Measurements from ENCODE around the gene HOXB6. TPM values are rescaled to one million over a fixed set of nuclear protein-coding genes. Genes with fewer than 3 reads are reported as not detected.

The HOXB6 gene
- total RNA-seq, 1 experiment from 2014 or later = 196 TPM

- TF ChIP-seq POLR2AphosphoS5 (IDR thresholded peaks at IDR 0.05; ENCODE audit: low read depth, low read length) = no peak
- no peak for TF ChIP-seq SIN3A (IDR thresholded peaks at IDR 0.05; ENCODE audit: borderline replicate concordance, insufficient read depth, low read depth, low read length)
- peak; percentile 91 for TF ChIP-seq TCF7L2 (IDR thresholded peaks at IDR 0.05; ENCODE audit: low read depth, low read length)
- TF ChIP-seq, protein P1, sequence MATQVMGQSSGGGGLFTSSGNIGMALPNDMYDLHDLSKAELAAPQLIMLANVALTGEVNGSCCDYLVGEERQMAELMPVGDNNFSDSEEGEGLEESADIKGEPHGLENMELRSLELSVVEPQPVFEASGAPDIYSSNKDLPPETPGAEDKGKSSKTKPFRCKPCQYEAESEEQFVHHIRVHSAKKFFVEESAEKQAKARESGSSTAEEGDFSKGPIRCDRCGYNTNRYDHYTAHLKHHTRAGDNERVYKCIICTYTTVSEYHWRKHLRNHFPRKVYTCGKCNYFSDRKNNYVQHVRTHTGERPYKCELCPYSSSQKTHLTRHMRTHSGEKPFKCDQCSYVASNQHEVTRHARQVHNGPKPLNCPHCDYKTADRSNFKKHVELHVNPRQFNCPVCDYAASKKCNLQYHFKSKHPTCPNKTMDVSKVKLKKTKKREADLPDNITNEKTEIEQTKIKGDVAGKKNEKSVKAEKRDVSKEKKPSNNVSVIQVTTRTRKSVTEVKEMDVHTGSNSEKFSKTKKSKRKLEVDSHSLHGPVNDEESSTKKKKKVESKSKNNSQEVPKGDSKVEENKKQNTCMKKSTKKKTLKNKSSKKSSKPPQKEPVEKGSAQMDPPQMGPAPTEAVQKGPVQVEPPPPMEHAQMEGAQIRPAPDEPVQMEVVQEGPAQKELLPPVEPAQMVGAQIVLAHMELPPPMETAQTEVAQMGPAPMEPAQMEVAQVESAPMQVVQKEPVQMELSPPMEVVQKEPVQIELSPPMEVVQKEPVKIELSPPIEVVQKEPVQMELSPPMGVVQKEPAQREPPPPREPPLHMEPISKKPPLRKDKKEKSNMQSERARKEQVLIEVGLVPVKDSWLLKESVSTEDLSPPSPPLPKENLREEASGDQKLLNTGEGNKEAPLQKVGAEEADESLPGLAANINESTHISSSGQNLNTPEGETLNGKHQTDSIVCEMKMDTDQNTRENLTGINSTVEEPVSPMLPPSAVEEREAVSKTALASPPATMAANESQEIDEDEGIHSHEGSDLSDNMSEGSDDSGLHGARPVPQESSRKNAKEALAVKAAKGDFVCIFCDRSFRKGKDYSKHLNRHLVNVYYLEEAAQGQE (IDR thresholded peaks at IDR 0.05; ENCODE audit: insufficient read depth in 1 of 2, low read depth in 2 of 2, low read length in 1 of 2) = no peak
- no peak for ATAC-seq
- H3K9me3 ChIP-seq (ENCODE audit: control insufficient read depth, insufficient read depth, low read depth, low read length) = no peaks in the 10 kb centered on the region
- H3K36me3 ChIP-seq (ENCODE audit: control insufficient read depth, insufficient read depth, low read length) = peaks cover 2% of the 10 kb centered on the region
- intact Hi-C loops (cut with micrococcal nuclease; ENCODE audit: unreplicated experiment) = loop anchor here (5.0 kb wide), 1 partner anchor 938 kb away; no protein-coding TSS in a partner anchor
- H3K4me1 ChIP-seq (ENCODE audit: control insufficient read depth, insufficient read depth, low read length) = peaks cover 57% of the 10 kb centered on the region
- no TSS peak for BruUV-seq (replicated peaks)
- DNase-seq (ENCODE audit: low read depth, low spot score) = no peak
- H3K27ac ChIP-seq (ENCODE audit: low read length) = peak overlapping the region; percentile 99
- in situ Hi-C loops (cut with HindIII; ENCODE audit: low pct_unique_long_range_greater_than_20kb, low sequenced_read_pairs) = no loop called here
- H3K4me3 ChIP-seq (ENCODE audit: low read depth in 2 of 2, low read length in 2 of 2) = peak overlapping the region; percentile 68 to 71
- CTCF ChIA-PET = interaction anchor here (1.4 kb wide), 1 partner anchor 14 kb away, joined by 4 read pairs; no protein-coding TSS in a partner anchor
- POLR2A ChIA-PET = interaction anchor here (0.5 to 2.1 kb wide), 3 partner anchors 11 to 1826 kb away, joined by 3 to 8 read pairs (median 3); partner anchors contain the start of gene HOXB9
- H3K27me3 ChIP-seq (ENCODE audit: control insufficient read depth, insufficient read depth, low read length) = no peaks in the 10 kb centered on the region
Measured at GRCh38 chr17:48609033-48609432, 4.2 kb upstream of the HOXB6 start.

DNA sequence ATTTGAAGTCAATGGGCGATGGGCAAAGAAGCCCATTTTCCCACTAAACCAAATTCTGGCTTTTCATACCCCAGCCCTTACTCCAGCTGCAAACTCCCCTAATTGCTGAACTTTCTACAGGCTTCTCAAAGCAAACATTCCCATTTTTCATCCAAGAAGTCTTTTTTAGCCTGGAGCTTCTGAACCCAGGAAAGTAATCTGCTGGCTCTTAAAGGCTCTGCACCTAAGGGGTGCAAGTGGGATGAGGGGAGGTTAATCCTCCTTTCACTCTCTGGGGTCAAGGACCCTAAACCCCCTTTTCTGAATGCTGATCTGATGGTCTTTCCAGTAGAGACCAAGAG lies 3.7 kb upstream of the HOXB6 start:
- ChIA-PET POLR2A (interaction anchor here (0.5 to 2.1 kb wide), 4 partner anchors 10 to 400 kb away, joined by 3 to 9 read pairs (median 6); partner anchors contain the start of gene HOXB9), CTCF (interaction anchor here (0.6 to 1.4 kb wide), 2 partner anchors 14 to 1469 kb away, joined by 4 read pairs; no protein-coding TSS in a partner anchor)
- BruUV-seq (replicated peaks) = no TSS peak

More for the DNA sequence above, 3.7 kb upstream of the HOXB6 start:
- intact Hi-C loops (cut with micrococcal nuclease; ENCODE audit: unreplicated experiment) = loop anchor here (5.0 kb wide), 1 partner anchor 939 kb away; no protein-coding TSS in a partner anchor
- H3K4me1 ChIP-seq (ENCODE audit: control insufficient read depth, insufficient read depth, low read length) = peaks cover 57% of the 10 kb centered on the region
- no peaks in the 10 kb centered on the region for H3K9me3 ChIP-seq (ENCODE audit: control insufficient read depth, insufficient read depth, low read depth, low read length)
- H3K27ac ChIP-seq (ENCODE audit: low read length) = peak overlapping the region; percentile 99
- peak overlapping the region; percentile 68 to 71; a peak in 2 of 4 replicates for H3K4me3 ChIP-seq (ENCODE audit: low read depth in 2 of 2, low read length in 2 of 2)
- in situ Hi-C loops (cut with HindIII; ENCODE audit: low pct_unique_long_range_greater_than_20kb, low sequenced_read_pairs) = no loop called here
- no peak for DNase-seq (ENCODE audit: low read depth, low spot score)
- H3K27me3 ChIP-seq (ENCODE audit: control insufficient read depth, insufficient read depth, low read length) = no peaks in the 10 kb centered on the region
- no peak for ATAC-seq
- H3K36me3 ChIP-seq (ENCODE audit: control insufficient read depth, insufficient read depth, low read length) = peaks cover 2% of the 10 kb centered on the region
- TF ChIP-seq TCF7L2 (IDR thresholded peaks at IDR 0.05; ENCODE audit: low read depth, low read length) (no peak), SIN3A (IDR thresholded peaks at IDR 0.05; ENCODE audit: borderline replicate concordance, insufficient read depth, low read depth, low read length) (no peak), POLR2AphosphoS5 (IDR thresholded peaks at IDR 0.05; ENCODE audit: low read depth, low read length) (no peak)
- TF ChIP-seq, protein P2, sequence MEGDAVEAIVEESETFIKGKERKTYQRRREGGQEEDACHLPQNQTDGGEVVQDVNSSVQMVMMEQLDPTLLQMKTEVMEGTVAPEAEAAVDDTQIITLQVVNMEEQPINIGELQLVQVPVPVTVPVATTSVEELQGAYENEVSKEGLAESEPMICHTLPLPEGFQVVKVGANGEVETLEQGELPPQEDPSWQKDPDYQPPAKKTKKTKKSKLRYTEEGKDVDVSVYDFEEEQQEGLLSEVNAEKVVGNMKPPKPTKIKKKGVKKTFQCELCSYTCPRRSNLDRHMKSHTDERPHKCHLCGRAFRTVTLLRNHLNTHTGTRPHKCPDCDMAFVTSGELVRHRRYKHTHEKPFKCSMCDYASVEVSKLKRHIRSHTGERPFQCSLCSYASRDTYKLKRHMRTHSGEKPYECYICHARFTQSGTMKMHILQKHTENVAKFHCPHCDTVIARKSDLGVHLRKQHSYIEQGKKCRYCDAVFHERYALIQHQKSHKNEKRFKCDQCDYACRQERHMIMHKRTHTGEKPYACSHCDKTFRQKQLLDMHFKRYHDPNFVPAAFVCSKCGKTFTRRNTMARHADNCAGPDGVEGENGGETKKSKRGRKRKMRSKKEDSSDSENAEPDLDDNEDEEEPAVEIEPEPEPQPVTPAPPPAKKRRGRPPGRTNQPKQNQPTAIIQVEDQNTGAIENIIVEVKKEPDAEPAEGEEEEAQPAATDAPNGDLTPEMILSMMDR (IDR thresholded peaks at IDR 0.05) = no peak
- TF ChIP-seq, protein P1 (IDR thresholded peaks at IDR 0.05; ENCODE audit: insufficient read depth in 1 of 2, low read depth in 2 of 2, low read length in 1 of 2) = no peak
